ENCODE results near the gene IDH2. TPM values are rescaled to one million over a fixed set of nuclear protein-coding genes. Genes with fewer than 3 reads are reported as not detected.

The IDH2 gene
- total RNA-seq, 1 donor from 2014 or later: 218 TPM

- TF ChIP-seq, protein P1, sequence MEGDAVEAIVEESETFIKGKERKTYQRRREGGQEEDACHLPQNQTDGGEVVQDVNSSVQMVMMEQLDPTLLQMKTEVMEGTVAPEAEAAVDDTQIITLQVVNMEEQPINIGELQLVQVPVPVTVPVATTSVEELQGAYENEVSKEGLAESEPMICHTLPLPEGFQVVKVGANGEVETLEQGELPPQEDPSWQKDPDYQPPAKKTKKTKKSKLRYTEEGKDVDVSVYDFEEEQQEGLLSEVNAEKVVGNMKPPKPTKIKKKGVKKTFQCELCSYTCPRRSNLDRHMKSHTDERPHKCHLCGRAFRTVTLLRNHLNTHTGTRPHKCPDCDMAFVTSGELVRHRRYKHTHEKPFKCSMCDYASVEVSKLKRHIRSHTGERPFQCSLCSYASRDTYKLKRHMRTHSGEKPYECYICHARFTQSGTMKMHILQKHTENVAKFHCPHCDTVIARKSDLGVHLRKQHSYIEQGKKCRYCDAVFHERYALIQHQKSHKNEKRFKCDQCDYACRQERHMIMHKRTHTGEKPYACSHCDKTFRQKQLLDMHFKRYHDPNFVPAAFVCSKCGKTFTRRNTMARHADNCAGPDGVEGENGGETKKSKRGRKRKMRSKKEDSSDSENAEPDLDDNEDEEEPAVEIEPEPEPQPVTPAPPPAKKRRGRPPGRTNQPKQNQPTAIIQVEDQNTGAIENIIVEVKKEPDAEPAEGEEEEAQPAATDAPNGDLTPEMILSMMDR (conservative IDR thresholded peaks at IDR 0.05): no peak
- peak overlapping the region; percentile 78 for H3K27ac Mint-ChIP-seq (ENCODE audit: unreplicated experiment)
- H3K36me3 Mint-ChIP-seq (ENCODE audit: low read depth): no peaks in the 10 kb centered on the region
- H3K4me1 Mint-ChIP-seq: peaks cover 53% of the 10 kb centered on the region
- peak overlapping the region; percentile 61 for H3K4me3 Mint-ChIP-seq
- no peaks in the 10 kb centered on the region for H3K9me3 Mint-ChIP-seq
- no peaks in the 10 kb centered on the region for H3K27me3 Mint-ChIP-seq (ENCODE audit: low read depth)
- no peak for DNase-seq (ENCODE audit: low read depth, low spot score)
These were observed 39.8 kb downstream of the IDH2 start for GRCh38 chr15:90062462-90062932.

GRCh38 chr15:90062023-90062442, 40.2 kb downstream of the IDH2 start:
- H3K9me3 Mint-ChIP-seq: no peaks in the 10 kb centered on the region
- TF ChIP-seq, protein P1 (conservative IDR thresholded peaks at IDR 0.05): no peak
- H3K36me3 Mint-ChIP-seq (ENCODE audit: low read depth): no peaks in the 10 kb centered on the region
- peaks cover 53% of the 10 kb centered on the region for H3K4me1 Mint-ChIP-seq
- DNase-seq (ENCODE audit: low read depth, low spot score): peak; percentile 43
- no peaks in the 10 kb centered on the region for H3K27me3 Mint-ChIP-seq (ENCODE audit: low read depth)
- H3K4me3 Mint-ChIP-seq: peak overlapping the region; percentile 6
- peak overlapping the region; percentile 78 for H3K27ac Mint-ChIP-seq (ENCODE audit: unreplicated experiment)

- Mint-ChIP-seq H3K36me3 (ENCODE audit: low read depth) (no peaks in the 10 kb centered on the region), H3K4me3 (no peak overlapping the region), H3K27ac (ENCODE audit: unreplicated experiment) (no peak overlapping the region)
These were observed 41.5 kb downstream of the IDH2 start for GRCh38 chr15:90060797-90061196.

DNA sequence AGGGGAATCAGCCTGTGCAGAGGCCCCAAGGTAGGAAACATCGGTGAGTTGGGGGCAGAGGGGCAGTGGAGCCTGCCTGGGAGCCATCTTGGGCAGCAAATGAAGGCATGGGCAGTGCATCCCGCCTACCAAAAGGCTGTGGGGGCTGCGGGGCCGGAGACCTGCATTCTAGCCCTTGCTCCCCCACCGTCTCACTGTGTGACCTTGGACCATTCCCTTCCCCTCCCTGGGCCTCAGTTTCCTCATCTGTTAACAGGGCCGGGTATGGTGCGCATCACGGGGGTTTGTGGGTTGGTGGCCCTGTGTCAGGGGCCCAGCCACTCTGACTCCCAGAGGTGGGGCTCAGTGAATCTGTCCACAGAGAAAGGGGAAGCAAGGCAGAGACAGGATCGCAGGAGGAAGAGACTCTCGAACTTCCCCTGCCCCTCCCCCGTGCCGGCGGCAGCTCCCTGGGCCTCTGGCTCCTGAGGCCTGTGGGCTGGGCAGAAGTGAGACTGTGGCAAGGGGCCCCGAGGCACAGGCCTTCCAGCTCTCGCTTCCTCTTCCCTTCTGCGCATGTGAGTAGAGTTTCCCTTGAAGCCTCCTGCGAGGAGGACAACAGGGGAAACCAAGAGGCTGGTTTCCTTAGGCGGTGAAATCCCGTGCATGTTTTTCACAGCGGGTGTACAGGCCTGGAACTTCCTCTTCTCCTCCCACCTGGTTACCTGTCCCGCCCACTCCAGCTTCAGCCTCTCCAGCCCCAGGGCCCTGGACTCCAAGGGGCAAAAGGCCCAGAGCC, 42.9 kb downstream of the IDH2 start:
- no peaks in the 10 kb centered on the region for H3K27me3 Mint-ChIP-seq (ENCODE audit: low read depth)
- TF ChIP-seq, protein P1 (conservative IDR thresholded peaks at IDR 0.05): no peak
- no peak for DNase-seq (ENCODE audit: low read depth, low spot score)
- H3K36me3 Mint-ChIP-seq (ENCODE audit: low read depth): no peaks in the 10 kb centered on the region
- no peaks in the 10 kb centered on the region for H3K9me3 Mint-ChIP-seq
- peak overlapping the region; percentile 38 for H3K4me3 Mint-ChIP-seq
- H3K27ac Mint-ChIP-seq (ENCODE audit: unreplicated experiment): no peak overlapping the region
- H3K4me1 Mint-ChIP-seq: peaks cover 65% of the 10 kb centered on the region

More at GRCh38 chr15:90060797-90061196, 41.5 kb downstream of the IDH2 start:
- peaks cover 53% of the 10 kb centered on the region for H3K4me1 Mint-ChIP-seq
- H3K27me3 Mint-ChIP-seq (ENCODE audit: low read depth): no peaks in the 10 kb centered on the region
- DNase-seq (ENCODE audit: low read depth, low spot score): no peak
- no peaks in the 10 kb centered on the region for H3K9me3 Mint-ChIP-seq
- TF ChIP-seq, protein P1 (conservative IDR thresholded peaks at IDR 0.05): no peak

- no peaks in the 10 kb centered on the region for H3K36me3 Mint-ChIP-seq (ENCODE audit: low read depth)
- H3K4me3 Mint-ChIP-seq: peak overlapping the region; percentile 38
- no peaks in the 10 kb centered on the region for H3K9me3 Mint-ChIP-seq
- no peak overlapping the region for H3K27ac Mint-ChIP-seq (ENCODE audit: unreplicated experiment)
- TF ChIP-seq, protein P1 (conservative IDR thresholded peaks at IDR 0.05): no peak
- H3K27me3 Mint-ChIP-seq (ENCODE audit: low read depth): no peaks in the 10 kb centered on the region
- H3K4me1 Mint-ChIP-seq: peaks cover 65% of the 10 kb centered on the region
- no peak for DNase-seq (ENCODE audit: low read depth, low spot score)
These were observed 43.5 kb downstream of the IDH2 start for GRCh38 chr15:90058775-90059174.
